ENCODE results near the gene SH3PXD2B.

DNA sequence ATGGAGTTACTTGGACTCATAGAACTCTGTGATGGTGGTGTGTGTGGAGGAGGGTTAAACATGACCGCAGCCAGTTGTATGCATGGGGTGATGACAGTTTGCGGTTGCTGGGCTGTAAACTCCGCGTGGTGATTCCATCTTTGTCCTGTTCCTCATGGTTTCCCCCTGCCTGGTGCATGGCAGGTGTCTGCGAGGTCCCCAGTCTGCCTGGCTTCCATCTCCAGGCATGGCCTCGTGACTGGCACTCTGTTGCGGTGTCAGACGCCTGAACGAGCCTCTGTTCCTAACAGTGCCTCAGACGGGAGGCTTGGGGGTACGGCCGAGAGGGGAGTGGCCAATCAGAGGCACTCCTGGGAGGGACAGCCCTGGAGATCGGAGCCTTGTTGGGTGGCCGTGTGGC is 33.9 kb upstream of the SH3PXD2B start:
- TF ChIP-seq, protein P1, sequence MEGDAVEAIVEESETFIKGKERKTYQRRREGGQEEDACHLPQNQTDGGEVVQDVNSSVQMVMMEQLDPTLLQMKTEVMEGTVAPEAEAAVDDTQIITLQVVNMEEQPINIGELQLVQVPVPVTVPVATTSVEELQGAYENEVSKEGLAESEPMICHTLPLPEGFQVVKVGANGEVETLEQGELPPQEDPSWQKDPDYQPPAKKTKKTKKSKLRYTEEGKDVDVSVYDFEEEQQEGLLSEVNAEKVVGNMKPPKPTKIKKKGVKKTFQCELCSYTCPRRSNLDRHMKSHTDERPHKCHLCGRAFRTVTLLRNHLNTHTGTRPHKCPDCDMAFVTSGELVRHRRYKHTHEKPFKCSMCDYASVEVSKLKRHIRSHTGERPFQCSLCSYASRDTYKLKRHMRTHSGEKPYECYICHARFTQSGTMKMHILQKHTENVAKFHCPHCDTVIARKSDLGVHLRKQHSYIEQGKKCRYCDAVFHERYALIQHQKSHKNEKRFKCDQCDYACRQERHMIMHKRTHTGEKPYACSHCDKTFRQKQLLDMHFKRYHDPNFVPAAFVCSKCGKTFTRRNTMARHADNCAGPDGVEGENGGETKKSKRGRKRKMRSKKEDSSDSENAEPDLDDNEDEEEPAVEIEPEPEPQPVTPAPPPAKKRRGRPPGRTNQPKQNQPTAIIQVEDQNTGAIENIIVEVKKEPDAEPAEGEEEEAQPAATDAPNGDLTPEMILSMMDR (IDR thresholded peaks at IDR 0.05): no peak
- no peak for TF ChIP-seq POLR2A (IDR thresholded peaks at IDR 0.05)
